HG03175 (cell line): ENCODE results near the gene KIDINS220.

Experiments used
- ATAC-seq: cut with Tn5 transposase; IDR thresholded peaks from one replicate; pipeline ENCODE4 v1.9.1; 2021; ENCODE audit warnings: mild to moderate bottlenecking, moderate library complexity; ENCODE audit not compliant: unreplicated experiment

The KIDINS220 gene

DNA sequence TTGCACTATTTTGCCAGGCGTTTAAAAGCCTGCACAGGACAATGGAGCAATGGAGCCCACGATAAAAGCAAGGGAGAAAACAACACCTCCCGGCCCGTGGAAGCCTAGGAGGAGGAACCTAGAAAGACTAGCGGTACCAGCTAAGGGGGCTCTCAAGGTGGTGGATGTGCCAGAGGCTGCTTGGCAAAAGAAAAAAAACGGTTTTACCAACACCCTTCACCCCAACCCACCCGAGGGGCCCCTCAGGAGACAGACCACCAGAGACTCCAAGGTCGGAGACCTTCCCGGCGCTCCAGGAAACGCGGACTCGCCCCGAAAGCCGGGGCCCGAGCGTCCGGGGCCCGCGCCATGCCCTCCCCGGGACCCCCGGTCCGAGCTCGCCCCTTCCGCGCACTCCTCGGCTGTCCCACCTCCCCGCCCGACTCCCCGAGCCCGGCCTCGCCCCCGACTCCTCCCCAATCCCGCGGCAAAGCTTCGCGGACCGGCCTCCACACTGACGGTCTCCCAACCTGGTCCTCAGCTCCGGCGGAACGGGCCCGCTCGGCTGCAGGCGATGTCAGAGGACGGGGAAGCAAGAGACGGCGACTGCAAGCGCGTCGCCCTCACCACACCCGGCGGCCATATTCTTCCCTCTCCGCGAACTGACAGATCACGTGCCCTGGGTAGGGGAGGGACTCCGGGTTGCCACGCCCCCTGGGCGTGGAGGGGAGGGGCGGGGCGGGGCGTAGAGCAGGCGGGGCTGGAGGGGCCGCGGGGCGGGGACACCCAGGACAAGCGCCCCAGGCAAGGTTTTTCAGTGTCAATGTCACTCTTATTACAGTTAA is at the start of gene KIDINS220:
TSS of gene KIDINS220 (minus strand) at position 643 of the 824 bp plus-strand sequence. CDS start 10,520 bp downstream, outside the sequence.
- peak; percentile 89 for ATAC-seq

DNA sequence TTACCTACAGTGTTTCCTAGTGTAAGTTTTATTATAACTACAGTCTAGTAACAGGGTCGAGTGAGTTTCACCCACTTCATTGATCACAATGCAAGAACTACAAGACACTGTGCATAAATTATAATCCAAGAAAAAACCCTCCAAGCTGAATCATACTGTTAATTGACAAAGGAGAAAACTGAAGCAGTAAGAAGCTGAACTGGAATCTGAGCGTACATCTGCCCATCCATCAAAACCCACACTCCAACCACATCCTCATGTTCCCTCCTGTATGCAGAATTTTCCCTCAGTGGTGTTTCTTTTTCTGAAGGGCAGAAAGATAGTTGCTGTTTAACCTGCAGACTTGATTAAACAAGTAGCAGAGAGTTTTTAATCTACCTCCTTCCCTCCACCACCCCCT is 49.5 kb upstream of the KIDINS220 start:
- ATAC-seq, result no peak

DNA sequence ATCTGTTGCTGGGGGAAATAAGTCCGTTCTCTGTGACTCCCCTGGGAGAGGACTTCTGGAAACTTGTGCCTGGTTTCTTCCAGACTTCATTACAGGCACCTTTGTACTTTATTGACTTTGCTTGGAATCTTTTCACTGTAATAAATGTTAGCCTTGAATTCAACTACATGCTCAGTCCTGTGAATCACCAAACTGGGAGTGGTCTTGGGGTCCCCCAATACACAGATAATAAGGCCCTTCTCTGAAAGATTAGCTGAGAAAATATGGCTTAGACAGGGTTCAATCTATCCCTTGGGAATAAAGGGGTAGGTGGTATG is 48.7 kb upstream of the KIDINS220 start:
- no peak for ATAC-seq

DNA sequence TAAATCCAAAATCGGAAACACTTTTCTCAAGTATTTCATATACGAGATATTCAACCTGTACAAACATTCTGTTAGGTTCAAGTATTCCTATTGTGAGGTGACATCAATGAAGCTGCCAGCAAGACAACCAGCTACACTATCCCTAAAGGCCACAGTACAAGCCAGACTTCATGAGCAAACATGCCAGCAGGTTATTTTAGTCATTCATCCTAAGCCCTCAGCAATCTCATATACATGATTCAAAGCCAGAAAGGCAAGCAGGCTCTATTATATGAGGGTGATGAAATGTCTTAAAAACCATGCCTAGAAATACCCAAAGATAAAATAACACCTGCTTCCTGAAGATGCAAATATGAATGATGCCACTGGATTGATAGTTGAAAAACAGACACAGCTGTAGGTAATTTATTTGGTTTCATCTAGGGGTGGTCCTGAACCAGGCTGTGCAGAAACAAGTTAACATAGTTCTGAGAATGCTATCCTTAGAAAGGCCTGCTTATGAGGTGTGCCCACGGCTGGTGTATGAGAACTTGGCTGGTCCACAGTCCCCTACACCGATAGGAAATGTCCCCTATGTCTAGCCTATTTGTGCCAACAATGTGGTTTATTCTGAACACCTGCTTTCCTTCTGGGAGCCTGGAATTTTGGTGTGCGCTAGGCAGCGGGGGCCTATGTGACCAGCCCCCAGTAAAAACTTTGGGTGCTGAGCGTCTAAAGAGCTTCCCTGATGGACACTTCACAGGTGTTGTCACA is 48.2 kb upstream of the KIDINS220 start:
- ATAC-seq, result no peak

DNA sequence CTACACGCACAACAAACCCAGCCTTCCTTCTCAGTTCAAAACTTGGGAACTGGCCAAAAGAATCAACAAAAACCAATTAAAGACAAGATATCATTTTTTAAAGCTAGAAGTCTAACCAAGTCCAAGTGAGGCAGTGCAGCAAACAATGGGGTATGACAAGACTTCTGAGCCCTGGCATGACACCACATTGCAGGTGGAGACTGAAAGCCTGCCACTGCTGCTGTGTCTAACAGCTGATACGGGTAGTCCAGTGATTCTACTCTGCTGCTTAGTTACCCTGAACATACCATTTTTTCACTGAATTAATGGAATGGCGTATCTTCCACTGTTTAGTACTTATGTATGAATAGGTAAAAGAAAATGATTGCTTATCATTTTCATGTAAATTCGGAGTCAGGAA is 47.4 kb upstream of the KIDINS220 start:
- no peak for ATAC-seq

DNA sequence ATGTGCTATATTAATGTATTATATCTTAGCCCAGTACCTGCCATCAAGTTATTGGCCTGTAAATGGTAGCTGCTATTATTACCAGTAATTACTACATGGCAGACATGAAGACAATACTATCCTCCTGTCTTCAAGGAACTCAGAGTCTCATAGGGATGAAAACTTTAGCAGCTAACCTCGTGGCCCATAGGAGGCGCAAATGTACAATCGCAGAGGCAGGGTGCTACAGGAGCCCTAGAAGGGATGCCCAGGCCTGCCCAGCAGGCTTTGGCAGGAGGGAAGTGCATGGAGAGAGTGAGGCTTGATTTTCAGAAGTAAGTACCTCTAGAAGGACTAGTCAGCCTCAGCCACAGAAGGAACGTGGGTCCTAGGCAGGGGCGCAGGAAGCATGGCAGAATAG is 44.7 kb upstream of the KIDINS220 start:
- no peak for ATAC-seq

DNA sequence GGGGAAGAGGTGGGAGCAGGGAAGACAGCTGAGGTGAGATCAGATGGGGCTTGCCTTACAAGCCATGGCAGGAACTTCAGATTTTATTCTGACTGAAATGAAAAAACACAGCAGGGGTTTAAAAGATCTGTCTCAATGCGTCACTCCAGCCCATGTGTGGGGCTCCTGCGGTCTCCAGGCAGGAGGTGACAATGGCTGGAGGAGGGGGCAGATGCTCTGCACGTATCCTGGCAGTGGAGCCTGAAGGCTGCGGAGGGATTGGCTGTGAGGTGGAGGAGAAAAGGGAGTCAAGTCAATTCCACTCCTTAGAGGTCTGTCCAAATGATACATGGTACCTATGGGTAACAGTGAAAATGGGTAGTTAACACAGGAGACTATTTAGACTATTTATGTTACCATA is 40.5 kb upstream of the KIDINS220 start:
- no peak for ATAC-seq

DNA sequence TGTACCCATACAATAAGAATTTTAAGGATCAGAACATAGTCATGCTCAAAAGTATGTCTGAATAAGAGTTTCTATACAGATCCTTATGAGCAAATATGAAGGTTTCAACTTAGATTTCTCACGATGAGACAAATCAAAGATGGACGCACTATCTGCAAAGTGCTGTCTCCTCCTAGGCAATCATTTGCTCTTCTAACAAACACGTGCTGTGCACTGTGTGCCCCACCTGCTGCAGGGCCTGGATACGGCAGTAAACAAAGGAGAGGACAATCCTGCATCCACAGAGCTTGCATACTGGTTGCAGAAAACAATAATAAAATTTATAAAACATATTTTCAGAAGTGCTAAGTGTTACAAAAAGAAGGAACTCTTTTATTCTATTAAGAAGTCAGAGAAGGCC is 39.9 kb upstream of the KIDINS220 start:
- no peak for ATAC-seq

DNA sequence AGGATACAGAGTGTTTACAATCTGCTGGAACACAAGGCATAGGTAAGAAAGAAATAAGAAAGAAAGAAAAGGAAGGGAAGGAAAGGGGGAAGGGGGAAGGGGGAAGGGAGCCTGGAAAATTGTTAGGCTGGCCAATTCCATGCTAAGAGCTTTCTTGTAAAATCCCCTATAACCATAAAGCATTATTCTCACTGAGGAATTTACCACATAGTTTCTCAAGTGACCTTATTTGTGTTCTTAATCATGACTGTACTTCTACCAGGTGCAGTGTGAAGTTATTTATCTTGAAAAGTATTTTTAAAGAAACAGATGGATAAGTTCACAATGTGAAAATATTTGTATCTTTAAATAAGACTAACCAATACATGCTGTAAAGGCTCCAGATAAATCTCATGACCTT is 39.2 kb upstream of the KIDINS220 start:
- no peak for ATAC-seq

DNA sequence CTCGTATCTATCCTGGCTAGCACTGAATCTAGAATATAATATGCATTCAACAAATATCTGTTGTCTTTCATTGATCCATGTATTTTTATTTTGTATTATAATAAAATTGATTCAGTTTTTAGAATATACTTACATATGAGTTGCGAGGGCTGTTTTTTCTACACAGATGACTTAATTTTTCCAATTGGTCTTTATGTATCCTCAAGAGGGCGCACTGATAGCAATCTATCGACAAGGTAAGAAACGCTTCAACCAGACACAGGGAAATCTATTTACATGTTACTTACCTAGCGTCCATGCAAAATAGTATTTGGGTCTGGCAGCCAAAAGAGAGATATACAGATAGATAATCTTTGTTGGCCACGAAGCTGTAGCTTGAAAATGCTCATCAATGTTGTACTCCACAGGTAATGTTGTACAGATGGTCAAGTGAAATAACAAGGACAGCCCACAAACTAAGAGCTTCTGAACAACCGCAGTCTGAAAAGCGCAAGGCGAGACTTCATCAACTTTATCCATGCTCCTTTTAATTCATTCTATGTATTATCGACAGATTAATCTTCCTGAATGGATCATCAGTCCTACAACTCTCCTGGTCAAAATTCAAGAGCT is 35.5 kb upstream of the KIDINS220 start:
- no peak for ATAC-seq

DNA sequence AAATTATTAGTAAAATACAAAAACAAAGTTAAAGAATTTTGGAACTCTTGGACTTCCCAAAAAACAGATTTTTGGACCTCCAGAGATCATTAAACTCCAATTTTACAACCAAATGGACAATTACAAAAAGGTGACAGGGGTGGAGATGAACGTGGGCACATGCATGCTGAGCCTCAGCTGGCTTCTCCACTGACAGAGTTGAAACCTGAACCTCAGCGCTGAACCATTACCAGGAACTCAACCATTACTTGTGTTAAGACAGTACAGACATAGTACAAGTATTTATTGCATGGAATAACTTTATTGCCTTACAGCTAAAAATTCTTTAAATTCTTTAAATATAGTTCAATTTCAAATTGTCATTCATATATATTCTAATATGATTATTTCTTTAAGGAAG is 33.0 kb upstream of the KIDINS220 start:
- no peak for ATAC-seq

DNA sequence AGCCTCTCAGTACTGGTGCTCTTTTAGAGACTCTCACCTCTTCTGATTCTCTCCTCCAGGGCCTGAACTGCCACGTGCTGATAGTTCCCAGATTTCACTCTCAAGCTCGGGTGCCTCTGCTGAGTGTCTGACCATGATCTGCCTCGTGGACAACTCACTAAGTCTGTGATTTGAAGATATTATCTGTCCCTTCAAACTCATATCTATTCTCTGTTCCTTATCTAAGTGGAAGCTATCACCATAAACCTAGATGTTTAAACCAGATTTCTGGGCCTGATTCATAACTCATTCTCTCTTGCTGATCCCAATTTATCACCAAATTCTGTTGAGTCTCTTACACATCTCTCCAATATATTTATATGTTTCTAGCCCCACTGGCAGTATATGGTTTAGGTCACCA is 29.9 kb upstream of the KIDINS220 start:
- no peak for ATAC-seq

DNA sequence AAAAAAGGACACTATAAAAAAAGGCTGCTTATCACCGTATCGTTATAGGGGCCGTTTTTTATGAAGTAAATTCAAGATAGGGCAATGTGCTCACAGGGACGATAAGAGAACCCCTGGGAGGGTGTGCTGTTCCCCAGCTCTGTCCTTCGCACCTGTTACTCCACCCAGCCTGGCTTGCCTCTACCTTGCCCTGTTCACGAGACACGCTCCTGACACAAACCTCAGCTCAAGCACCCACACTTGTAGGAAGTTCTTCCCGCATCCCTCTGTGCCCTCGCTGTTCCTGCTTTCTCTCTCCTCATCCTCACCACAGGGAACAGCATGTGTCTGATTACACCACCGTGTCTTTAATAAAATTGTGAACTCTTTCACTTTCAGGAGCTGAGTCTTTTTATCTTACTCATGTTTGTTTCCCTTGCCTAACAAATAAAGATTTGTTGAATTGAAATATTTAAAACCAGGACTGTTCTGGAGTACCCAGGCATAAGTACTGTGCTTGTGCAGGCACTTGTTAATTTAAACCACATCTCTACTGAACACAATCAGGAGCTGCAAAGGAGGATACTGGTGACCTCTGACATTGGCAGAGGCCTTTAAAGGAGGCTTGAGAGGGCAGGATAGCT is 26.0 kb upstream of the KIDINS220 start:
- no peak for ATAC-seq

DNA sequence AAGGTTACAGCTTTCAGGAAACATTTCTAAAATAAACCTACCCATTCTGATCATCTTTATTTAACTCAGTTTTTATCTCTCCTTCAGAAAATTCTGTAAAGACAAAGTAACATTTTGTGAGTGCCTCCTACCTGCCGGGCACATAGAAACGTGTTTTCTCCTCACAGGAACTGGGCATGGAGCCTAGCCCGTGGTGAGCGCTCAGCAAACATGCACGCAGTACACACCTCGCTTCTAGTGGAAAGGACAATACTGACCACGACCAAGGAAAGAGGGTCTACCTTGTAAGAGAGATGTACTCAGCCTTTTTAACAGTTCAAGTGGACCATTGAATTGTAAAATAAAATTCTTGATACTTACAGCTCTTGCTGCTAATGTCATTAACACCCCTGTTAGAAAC is 24.8 kb upstream of the KIDINS220 start:
- no peak for ATAC-seq

DNA sequence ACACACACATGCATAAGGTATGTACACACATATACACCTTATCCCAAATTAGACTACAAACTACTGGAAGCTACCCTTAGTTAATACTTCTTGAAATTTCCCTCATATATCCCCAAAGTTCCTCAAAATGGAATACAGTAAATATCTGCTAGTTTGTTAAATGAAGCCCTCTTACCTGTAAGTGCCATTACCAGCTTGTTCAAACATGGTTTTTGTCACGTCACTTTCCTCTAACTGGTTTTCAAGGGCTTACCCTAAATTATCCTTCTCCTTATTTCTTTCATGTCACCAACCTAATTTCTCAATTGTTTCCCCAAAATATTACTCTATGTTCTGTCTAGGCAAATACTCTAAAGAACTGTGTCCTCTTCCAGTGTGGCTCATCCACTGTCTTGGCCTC is 24.4 kb upstream of the KIDINS220 start:
- no peak for ATAC-seq

DNA sequence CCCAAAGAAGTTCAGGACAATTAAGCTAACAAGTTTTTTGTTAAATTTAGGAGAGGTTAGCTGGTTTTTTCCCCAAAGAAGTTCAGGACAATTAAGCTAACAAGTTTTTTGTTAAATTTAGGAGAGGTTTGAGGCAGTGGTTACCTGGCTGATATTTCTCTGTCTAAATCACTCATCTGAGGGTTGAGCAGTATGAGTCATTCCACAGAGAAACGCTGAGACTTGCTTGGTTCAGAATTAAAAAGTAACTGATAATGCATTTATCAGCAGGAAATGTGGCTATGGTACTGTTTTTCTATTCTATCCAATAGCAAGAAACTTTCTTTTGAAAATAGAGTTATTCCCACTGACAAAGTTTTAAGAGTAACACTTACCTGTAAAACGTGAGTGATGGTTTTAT is 22.8 kb upstream of the KIDINS220 start:
- peak; percentile 71 for ATAC-seq

DNA sequence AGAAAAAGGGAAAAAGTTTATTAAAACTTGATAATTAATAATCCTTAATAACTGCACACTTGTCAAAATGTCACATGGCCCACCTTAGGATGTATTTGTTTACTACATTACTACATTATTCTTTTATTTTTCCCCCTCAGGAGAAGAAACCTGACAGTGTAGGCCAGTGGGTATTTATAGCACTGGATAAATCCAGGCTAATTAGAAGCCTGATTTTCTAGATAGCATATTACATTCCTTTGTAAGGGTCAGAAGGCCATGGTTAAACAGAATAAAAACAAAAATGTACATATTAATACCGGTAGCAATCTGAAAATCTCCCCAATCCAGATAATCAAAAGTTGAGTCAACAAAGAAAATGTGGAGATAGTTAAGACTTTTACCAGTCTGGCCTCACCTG is 21.5 kb upstream of the KIDINS220 start:
- no peak for ATAC-seq

DNA sequence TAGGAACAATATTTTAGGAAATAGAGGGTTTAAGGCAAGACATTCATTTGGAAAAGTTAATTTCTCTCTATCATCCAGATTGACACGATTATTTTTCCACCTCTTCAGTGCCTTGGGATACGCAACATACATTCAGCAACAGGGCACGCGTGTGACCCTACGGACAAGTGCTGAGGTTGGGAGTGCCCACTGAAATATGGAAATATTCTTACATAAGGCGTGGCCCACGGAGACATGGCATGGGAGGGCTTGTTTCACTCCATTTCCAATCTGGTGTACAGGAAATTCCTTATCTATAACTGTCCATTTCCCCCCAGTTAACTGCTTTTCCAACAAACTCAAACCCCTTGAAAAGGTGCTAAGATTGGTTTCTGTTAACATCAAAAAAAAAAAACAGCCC is 20.9 kb upstream of the KIDINS220 start:
- ATAC-seq, result no peak

DNA sequence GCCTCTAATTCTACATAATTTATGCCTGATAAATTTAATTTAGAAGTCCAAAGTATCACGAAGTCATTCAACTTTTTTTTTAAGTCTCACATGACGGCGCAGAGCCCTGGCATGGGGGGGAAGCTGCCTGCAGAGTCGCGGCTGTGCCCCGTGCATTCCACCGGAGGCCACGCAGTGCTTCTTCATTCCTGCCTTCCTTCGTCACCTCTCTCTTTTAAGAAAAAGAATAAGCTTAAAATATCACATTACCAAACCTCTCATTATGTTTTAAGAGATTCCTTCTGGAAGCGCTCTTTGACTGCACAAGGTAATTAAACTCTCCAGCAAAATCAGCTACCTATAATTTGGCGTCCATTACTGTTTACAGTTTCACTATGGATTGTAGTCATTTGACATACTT is 20.3 kb upstream of the KIDINS220 start:
- ATAC-seq, result no peak

DNA sequence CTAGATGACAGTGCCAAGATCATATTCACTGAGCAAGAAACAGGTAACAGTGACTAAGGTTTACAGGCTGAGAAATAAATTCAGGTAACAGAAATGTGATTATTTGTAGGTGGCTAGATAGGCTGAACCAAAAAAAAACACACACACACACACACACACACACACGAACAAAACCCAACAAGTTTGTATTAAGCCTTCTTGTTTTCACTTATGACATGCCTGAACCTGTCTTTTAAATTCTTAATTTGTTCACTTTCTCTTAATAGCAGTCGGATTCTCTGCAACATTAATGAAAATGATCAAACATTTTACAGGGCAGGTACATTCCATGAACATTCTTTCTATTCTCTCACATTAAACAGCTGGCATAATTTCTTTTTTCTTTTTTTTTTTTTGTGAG is 18.8 kb upstream of the KIDINS220 start:
- no peak for ATAC-seq

DNA sequence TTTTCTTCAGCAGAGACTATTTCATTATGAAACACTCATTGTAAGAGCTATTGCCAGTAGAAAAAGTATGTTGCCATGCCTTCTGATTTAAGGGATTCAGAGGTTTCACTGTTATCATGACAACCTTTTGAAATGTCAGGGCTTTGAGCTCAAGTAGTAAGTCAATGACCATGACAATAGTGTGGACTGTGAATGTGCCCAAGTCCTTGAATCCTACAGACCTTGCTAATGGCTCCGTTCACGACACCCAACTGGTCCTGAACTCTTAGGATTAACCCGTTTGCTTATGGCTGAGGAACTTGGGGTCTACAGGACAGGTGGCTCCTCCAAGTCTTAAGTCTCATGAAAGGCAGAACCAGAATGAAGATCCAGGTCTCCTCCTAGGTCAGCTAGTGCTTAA is 17.6 kb upstream of the KIDINS220 start:
- ATAC-seq, result no peak

DNA sequence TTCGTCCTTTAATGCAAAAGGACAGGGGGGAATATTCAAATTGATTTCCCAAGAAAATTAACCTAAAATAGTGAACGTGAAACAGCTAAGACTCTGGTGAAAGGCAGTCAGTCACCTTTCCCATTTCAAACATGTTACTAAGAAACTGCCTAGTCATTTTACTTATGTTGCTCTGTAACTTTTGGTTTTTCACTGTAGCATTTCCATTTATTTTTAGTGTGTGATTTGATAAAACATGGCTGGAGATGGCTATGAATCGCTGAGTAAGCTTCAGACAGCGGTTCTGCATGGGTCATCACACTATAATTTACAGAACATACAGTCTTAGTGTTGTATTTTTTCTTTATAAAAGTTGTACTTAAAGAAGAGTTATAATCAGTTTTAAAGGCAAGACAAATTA is 16.0 kb upstream of the KIDINS220 start:
- no peak for ATAC-seq
